NT2/D1 (cell line): ENCODE data around the gene SPATA21.

ENCODE experiments used
- YY1 ChIP-seq: IDR thresholded peaks from 2 replicates; pipeline ENCODE4 v1.6.1; 2011; ENCODE audit not compliant: insufficient read length, insufficient read depth
- ZNF274 ChIP-seq: IDR thresholded peaks from 2 replicates; pipeline ENCODE4 v1.6.1; 2011; ENCODE audit warnings: mild to moderate bottlenecking, low read depth, low read length

- TF ChIP-seq ZNF274 (no peak), YY1 (no peak)
These were observed 16.0 kb downstream of the SPATA21 start for GRCh38 chr1:16421201-16421600.
